DLD1 (cell line): ENCODE results near the gene TMEM79.
"Not testable (repeated sequence)": the region's sequence is repeated elsewhere in the genome, so short reads cannot be mapped to it uniquely, and the experiment has no call there.

ENCODE experiments used
- in situ Hi-C: cut with HindIII; loops from 2 replicates; pipeline ENCODE4 v1.10.0; 2017; ENCODE audit warnings: low sequenced_read_pairs

The TMEM79 gene

GRCh38 chr1:156298852-156299357, 14.8 kb downstream of the TMEM79 start, which contains the start of gene VHLL:
VHLL (minus strand) TSS chr1:156299307; CDS start chr1:156299189, 118 bp downstream.
- in situ Hi-C loops: no loop called here

- in situ Hi-C loops: no loop called here
Observed at GRCh38 chr1:156303241-156303640, 19.1 kb downstream of the TMEM79 start.

- in situ Hi-C loops: no loop called here
Observed at GRCh38 chr1:156305215-156305614, 21.1 kb downstream of the TMEM79 start.

GRCh38 chr1:156308078-156308477, 24.0 kb downstream of the TMEM79 start:
- in situ Hi-C loops: no loop called here

GRCh38 chr1:156310962-156311361, 26.8 kb downstream of the TMEM79 start:
- in situ Hi-C loops: no loop called here

- in situ Hi-C loops: no loop called here
Observed at GRCh38 chr1:156316909-156317308, 32.8 kb downstream of the TMEM79 start.

- in situ Hi-C loops: no loop called here
Observed at GRCh38 chr1:156319664-156320063, 35.5 kb downstream of the TMEM79 start.

GRCh38 chr1:156320560-156320959, 36.4 kb downstream of the TMEM79 start:
- in situ Hi-C loops: no loop called here

GRCh38 chr1:156323179-156323578, 39.1 kb downstream of the TMEM79 start:
- in situ Hi-C loops: not testable (repeated sequence)

- in situ Hi-C loops: no loop called here
Observed at GRCh38 chr1:156336242-156336641, 52.1 kb downstream of the TMEM79 start.

GRCh38 chr1:156337052-156337887, 53.1 kb downstream of the TMEM79 start:
- in situ Hi-C loops: no loop called here

- in situ Hi-C loops: no loop called here
Observed at GRCh38 chr1:156337888-156338179, 53.7 kb downstream of the TMEM79 start.

GRCh38 chr1:156338180-156338976, 54.3 kb downstream of the TMEM79 start, which contains the start of the genes CCT3 and TSACC:
CCT3 (minus strand) TSS chr1:156338292; CDS start chr1:156338184, 108 bp downstream.
TSACC (plus strand) TSS chr1:156338526; CDS start chr1:156339758, 1,232 bp downstream.
- in situ Hi-C loops: no loop called here
